Spleen (tissue), 7 donors: ENCODE measurements around the gene MGAT4D.

ENCODE experiments used
- CTCF ChIP-seq, 11 experiments: fragments of 200-600 bp in 7 of 11; fragments of 450-650 bp in 4 of 11; sonication (generic) in 4 of 11; IDR thresholded peaks in 8 of 11; conservative IDR thresholded peaks in 3 of 11; 1 replicate in 7 of 11; 2 replicates in 4 of 11; pipeline versions ENCODE4 v1.4.0 to v1.8.0; 2016 to 2021; ENCODE audit warnings: antibody characterized with exemption in 11 of 11, inconsistent platforms in 4 of 11, mild to moderate bottlenecking in 1 of 11
- POLR2A ChIP-seq, 3 donors: fragments of 450-650 bp; IDR thresholded peaks; one replicate each; pipeline ENCODE4 v1.5.1; 2017; ENCODE audit warnings: antibody characterized with exemption in 3 of 3, mild to moderate bottlenecking in 1 of 3
- POLR2AphosphoS5 ChIP-seq, 3 donors: sonication (generic); formaldehyde crosslinking; IDR thresholded peaks; one replicate each; pipeline ENCODE4 v1.5.1; 2017; ENCODE audit warnings: antibody characterized with exemption in 3 of 3
- donor health status: DM: no; HTN: no; CAD: no; lungs with moderate emphysema.
- donor health status: DM: no; HTN: no; CAD: no.
- donor health status: DM: no; HTN: no; CAD: no.

- TF ChIP-seq CTCF (IDR thresholded peaks at IDR 0.05 in 8 of 11, conservative IDR thresholded peaks at IDR 0.05 in 3 of 11), result no peak
- TF ChIP-seq POLR2A (IDR thresholded peaks at IDR 0.05), result no peak
- TF ChIP-seq POLR2AphosphoS5 (IDR thresholded peaks at IDR 0.05), result no peak
Measured at GRCh38 chr4:140448162-140448561, 49.9 kb downstream of the MGAT4D start.
